ENCODE results near the gene ASTN2.
"Not testable (repeated sequence)": the region's sequence is repeated elsewhere in the genome, so short reads cannot be mapped to it uniquely, and the experiment has no call there.

Gene ASTN2

DNA sequence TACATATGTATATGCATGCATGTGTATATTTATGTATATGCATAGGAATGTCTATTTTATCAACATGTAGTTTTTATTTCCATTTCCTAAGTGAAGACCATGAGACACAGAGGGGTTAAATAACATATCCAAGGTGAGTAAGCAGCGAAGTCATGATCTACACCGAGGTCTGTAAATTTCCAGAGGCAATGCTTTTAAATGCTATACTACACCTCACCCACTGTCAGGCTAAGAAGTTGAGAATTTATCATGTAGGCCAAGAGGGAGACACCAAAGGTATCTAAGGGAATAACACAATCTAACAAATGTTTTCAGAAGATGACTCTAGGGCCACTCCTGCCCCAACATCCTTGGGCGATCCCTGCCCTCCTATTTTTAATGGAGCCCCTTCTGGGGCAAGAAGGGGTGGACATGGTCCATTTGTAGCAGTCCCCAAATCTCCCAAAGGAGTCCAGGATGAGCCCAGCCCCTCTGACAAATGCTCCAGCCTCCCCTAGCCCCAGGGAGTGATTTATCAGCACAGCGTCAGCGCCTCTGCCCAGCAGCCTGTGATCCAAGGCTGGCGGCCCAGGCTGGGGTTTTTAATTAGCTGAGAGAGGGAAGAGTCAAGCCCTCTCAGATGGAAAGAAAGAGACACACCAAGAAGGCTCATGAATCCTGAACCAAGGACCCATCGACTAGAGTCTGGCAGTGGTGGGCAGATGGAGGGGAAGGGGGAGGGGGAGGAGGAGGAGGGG is 339.9 kb downstream of the ASTN2 start:
- TF ChIP-seq, protein P1, sequence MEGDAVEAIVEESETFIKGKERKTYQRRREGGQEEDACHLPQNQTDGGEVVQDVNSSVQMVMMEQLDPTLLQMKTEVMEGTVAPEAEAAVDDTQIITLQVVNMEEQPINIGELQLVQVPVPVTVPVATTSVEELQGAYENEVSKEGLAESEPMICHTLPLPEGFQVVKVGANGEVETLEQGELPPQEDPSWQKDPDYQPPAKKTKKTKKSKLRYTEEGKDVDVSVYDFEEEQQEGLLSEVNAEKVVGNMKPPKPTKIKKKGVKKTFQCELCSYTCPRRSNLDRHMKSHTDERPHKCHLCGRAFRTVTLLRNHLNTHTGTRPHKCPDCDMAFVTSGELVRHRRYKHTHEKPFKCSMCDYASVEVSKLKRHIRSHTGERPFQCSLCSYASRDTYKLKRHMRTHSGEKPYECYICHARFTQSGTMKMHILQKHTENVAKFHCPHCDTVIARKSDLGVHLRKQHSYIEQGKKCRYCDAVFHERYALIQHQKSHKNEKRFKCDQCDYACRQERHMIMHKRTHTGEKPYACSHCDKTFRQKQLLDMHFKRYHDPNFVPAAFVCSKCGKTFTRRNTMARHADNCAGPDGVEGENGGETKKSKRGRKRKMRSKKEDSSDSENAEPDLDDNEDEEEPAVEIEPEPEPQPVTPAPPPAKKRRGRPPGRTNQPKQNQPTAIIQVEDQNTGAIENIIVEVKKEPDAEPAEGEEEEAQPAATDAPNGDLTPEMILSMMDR (IDR thresholded peaks at IDR 0.05) = no peak
- Histone ChIP-seq H3K4me3 (no peak overlapping the region), H3K27ac (no peak overlapping the region)
- no peak for DNase-seq (ENCODE audit: low spot score)

DNA sequence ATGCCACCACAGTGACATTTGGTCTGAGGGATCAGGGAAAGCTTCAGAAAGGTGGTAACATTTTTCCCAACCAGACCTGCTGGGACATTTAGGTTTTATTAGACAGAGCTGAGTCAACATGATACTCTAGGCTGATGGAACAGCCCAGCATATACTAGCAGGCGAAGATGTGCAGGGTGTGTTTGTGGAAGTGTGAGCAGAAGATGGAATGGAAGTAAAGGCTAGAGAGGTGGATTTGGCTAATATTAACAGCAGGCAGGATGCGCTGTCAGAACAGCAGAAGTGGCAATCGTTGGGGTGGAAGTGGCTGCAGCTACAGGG is 340.6 kb downstream of the ASTN2 start:
- TF ChIP-seq, protein P1 (IDR thresholded peaks at IDR 0.05) = no peak
- Histone ChIP-seq H3K27ac (no peak overlapping the region), H3K4me3 (no peak overlapping the region)
- no peak for DNase-seq (ENCODE audit: low spot score)

DNA sequence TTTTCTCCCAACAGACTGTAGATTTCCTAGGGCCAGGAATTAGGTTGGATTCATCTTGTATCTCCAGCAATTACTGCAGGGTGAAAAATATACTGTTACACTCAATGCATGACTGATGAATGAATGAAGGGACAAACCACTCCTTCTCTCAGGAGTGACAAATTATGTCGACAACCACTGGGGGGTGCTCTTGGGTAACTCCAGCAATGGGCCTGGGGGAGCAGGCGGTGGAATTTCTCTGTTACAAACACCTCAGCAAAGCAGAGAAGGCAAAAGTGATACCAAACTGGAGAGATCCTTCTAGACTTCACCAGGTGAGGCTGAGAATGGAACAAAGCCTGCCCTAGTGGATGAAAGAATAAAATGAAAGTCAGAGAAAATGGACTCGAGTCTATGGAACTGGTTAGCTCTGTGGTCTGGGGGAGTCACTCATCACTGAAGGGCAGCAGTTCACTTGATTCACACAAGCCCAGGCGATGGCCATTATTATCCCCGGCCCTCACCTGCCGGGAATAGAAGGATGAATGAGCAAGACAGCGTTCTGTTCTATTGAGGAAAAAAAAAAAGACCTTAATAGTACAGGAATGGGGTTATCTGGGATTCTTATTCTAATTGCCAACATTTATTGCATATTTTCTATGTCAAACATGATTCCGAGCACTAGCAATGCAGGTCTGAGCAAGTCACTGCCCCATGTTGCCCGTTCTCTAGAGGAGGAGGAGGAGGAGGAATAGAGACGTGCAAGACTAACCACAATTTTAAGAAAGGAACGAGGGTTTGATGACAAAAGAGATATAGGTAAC is 341.1 kb downstream of the ASTN2 start:
- DNase-seq (ENCODE audit: low spot score) = no peak
- no peak overlapping the region for H3K27ac ChIP-seq
- no peak overlapping the region for H3K4me3 ChIP-seq
- TF ChIP-seq, protein P1 (IDR thresholded peaks at IDR 0.05) = no peak

DNA sequence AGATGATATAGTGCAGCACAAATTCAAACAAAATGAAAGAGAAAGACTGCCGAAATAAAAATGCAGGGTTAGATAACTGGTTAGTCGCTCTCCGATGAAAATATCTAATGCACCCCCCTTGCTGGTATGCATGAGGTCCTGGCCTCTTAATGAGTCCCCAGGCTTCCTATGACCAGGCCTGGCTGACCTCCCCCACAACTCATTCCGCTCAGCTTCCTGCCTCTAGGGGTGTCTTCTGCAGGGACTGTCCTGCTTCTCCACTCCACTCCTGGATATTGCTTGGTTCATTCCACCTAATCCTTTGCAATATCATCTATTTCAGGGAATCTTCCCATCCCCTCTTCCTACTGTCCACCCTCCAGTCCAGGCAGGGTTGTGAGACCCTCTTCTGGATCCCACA is 341.8 kb downstream of the ASTN2 start:
- H3K4me3 ChIP-seq = no peak overlapping the region
- no peak for DNase-seq (ENCODE audit: low spot score)
- no peak overlapping the region for H3K27ac ChIP-seq
- TF ChIP-seq, protein P1 (IDR thresholded peaks at IDR 0.05) = no peak

DNA sequence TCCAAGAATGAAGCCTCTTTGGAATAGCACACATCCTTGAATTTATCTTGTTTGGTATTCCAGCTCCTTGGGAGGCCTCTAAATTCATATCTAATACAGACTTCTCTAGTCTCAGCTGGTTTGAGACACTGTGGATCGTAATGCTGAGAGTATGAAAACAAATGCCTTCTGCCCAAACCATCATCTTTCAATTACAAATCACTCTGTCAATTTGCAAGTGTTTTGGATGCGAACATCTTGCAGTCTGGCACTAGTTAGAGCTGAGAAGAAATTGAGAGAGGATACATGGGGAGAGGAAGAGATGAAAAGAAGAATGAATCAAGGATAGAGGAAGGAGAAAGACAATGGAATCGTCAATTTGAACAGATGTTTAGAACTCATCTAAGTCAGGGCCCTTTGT is 342.6 kb downstream of the ASTN2 start:
- H3K4me3 ChIP-seq = no peak overlapping the region
- H3K27ac ChIP-seq = no peak overlapping the region
- TF ChIP-seq, protein P1 (IDR thresholded peaks at IDR 0.05) = no peak
- DNase-seq (ENCODE audit: low spot score) = no peak

DNA sequence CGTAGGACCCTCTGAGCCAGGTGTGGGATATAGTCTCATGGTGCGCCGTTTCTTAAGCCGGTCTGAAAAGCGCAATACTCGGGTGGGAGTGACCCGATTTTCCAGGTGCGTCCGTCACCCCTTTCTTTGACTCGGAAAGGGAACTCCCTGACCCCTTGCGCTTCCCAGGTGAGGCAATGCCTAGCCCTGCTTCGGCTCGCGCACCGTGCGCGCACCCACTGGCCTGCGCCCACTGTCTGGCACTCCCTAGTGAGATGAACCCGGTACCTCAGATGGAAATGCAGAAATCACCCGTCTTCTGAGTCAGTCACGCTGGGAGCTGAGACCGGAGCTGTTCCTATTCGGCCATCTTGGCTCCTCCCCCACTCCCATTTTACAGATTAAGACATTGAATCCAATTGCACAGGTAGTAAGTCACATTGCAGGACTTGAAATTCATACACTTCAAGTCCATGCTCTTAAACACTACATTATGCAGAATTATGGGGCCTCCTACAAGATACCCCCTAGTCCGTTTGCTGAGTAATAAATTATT is 343.1 kb downstream of the ASTN2 start:
- not testable (repeated sequence) for DNase-seq (ENCODE audit: low spot score); H3K4me3 ChIP-seq; H3K27ac ChIP-seq

DNA sequence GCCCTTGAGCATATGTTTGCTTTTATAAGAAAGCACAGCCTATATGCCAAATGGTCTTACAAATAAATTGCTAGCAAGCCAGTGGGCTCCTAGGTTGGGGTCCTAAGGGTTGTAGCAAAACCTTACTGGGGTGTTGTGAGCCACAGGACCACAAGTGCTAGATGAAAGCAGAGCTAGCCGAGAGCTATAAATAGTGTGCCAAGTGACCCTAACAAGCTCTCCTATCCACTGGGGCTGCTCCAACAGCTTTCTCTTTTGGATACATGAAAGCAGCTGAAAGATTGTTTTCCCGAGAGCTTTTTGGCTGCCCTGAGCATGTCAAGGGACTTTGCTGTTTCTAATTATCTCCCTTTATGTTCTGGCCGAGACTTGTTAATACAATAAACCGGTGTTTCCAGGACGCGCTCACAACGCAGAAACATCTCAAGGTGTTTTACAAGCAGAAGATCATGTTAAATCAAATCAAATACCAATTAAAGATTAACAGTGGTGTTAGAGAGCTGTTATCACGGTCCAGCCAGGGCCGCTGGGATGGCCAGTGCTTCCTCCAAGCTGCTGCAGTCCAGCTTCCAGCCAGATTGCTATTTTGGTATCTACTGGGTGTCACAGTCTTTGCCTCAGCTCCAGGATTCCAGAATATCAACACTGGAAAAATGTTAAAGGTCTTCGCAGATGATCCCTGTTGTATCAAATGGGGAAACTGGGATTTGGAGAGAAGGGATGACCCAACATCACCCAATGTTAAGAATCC is 351.0 kb downstream of the ASTN2 start:
- Histone ChIP-seq H3K27ac (no peak overlapping the region), H3K4me3 (no peak overlapping the region)
- no peak for DNase-seq (ENCODE audit: low spot score)
- TF ChIP-seq, protein P1 (IDR thresholded peaks at IDR 0.05) = no peak
